HepG2 (cell line): Measurements from ENCODE around the gene VPS54. TPM values are rescaled to one million over a fixed set of nuclear protein-coding genes. Genes with fewer than 3 reads are reported as not detected.

ENCODE experiments used
- BATF2 ChIP-seq: sonication (generic); formaldehyde crosslinking; IDR thresholded peaks from 2 replicates; pipeline ENCODE4 v1.8.0; 2022; ENCODE audit warnings: mild to moderate bottlenecking, missing genetic modification reagents, moderate library complexity
- ETV5 ChIP-seq: IDR thresholded peaks from 2 replicates; pipeline ENCODE4 v1.6.1; 2018; ENCODE audit warnings: missing biosample characterization, missing genetic modification reagents, inconsistent platforms, borderline replicate concordance
- FLYWCH1 ChIP-seq: sonication (generic); formaldehyde crosslinking; IDR thresholded peaks from 2 replicates; pipeline ENCODE4 v1.8.1; 2023; ENCODE audit warnings: mild to moderate bottlenecking, missing genetic modification reagents
- FOXK2 ChIP-seq: fragments of 450-650 bp; IDR thresholded peaks from 2 replicates; pipeline ENCODE4 v1.6.1; 2016
- GFI1 ChIP-seq: sonication (generic); formaldehyde crosslinking; IDR thresholded peaks from 2 replicates; pipeline ENCODE4 v1.5.0; 2020; ENCODE audit warnings: missing genetic modification reagents, mild to moderate bottlenecking, borderline replicate concordance
- KLF11 ChIP-seq: IDR thresholded peaks from 2 replicates; pipeline ENCODE4 v1.6.1; 2016; ENCODE audit warnings: missing compliant biosample characterization
- MATR3 ChIP-seq: sonication (generic); formaldehyde crosslinking; IDR thresholded peaks from 2 replicates; pipeline ENCODE4 v1.4.0; 2020; ENCODE audit warnings: missing genetic modification reagents
- MEIS2 ChIP-seq: sonication (generic); formaldehyde crosslinking; IDR thresholded peaks from 2 replicates; pipeline ENCODE4 v1.9.0; 2021; ENCODE audit warnings: mild to moderate bottlenecking, missing genetic modification reagents
- ONECUT2 ChIP-seq: sonication (generic); formaldehyde crosslinking; IDR thresholded peaks from 2 replicates; pipeline ENCODE4 v1.4.0; 2020; ENCODE audit warnings: missing genetic modification reagents
- POGZ ChIP-seq: sonication (generic); formaldehyde crosslinking; IDR thresholded peaks from 2 replicates; pipeline ENCODE4 v1.4.0; 2020; ENCODE audit warnings: mild to moderate bottlenecking, missing genetic modification reagents
- RARA ChIP-seq: IDR thresholded peaks from 2 replicates; pipeline ENCODE4 v1.6.1; 2016; ENCODE audit warnings: missing genetic modification reagents, missing compliant biosample characterization
- RBFOX2 ChIP-seq: fragments of 200-400 bp; formaldehyde crosslinking; IDR thresholded peaks from 2 replicates; pipeline ENCODE4 v1.6.1; 2017; ENCODE audit warnings: low read depth, mild to moderate bottlenecking, low read length
- RERE ChIP-seq: IDR thresholded peaks from 2 replicates; pipeline ENCODE4 v1.6.1; 2016; ENCODE audit warnings: low read depth, missing genetic modification reagents, missing compliant biosample characterization
- STAT6 ChIP-seq: sonication (generic); formaldehyde crosslinking; IDR thresholded peaks from 2 replicates; pipeline ENCODE4 v1.4.0; 2020; ENCODE audit warnings: missing genetic modification reagents, mild to moderate bottlenecking, borderline replicate concordance
- SYNCRIP ChIP-seq: fragments of 200-400 bp; formaldehyde crosslinking; IDR thresholded peaks from 2 replicates; pipeline ENCODE4 v1.6.1; 2018; ENCODE audit warnings: mild to moderate bottlenecking, low read depth, low read length; ENCODE audit not compliant: insufficient read depth
- ZBTB3 ChIP-seq: sonication (generic); formaldehyde crosslinking; IDR thresholded peaks from 2 replicates; pipeline ENCODE4 v1.4.0; 2020; ENCODE audit warnings: low read depth, mild to moderate bottlenecking, moderate library complexity, missing genetic modification reagents, borderline replicate concordance
- ZBTB7B ChIP-seq: sonication (generic); formaldehyde crosslinking; IDR thresholded peaks from 2 replicates; pipeline ENCODE4 v1.4.0; 2020; ENCODE audit warnings: missing genetic modification reagents
- ZFP36 ChIP-seq: fragments of 150-350 bp; IDR thresholded peaks from 2 replicates; pipeline ENCODE4 v1.6.1; 2018; ENCODE audit warnings: borderline replicate concordance, low read length, low read depth; ENCODE audit not compliant: partially characterized antibody
- ZNF207 ChIP-seq: fragments of 450-650 bp; IDR thresholded peaks from 2 replicates; pipeline ENCODE4 v1.6.1; 2016; ENCODE audit warnings: antibody characterized with exemption, borderline replicate concordance
- ZNF451 ChIP-seq: sonication (generic); formaldehyde crosslinking; IDR thresholded peaks from 2 replicates; pipeline ENCODE4 v1.5.0; 2020; ENCODE audit warnings: mild to moderate bottlenecking, missing genetic modification reagents
- ZNF501 ChIP-seq: sonication (generic); formaldehyde crosslinking; IDR thresholded peaks from 2 replicates; pipeline ENCODE4 v1.5.1; 2020; ENCODE audit warnings: mild to moderate bottlenecking, moderate library complexity, missing genetic modification reagents
- ZNF768 ChIP-seq: sonication (generic); formaldehyde crosslinking; IDR thresholded peaks from 2 replicates; pipeline ENCODE4 v1.4.0; 2020; ENCODE audit warnings: missing genetic modification reagents
- polyA plus RNA-seq, 8 experiments: library from polyadenylated mRNA; depleted of rRNA in 3 of 8; stranded (reverse) in 7 of 8; unstranded in 1 of 8; fragments of >200 nt; fragmentation: Illumina TruSeq in 4 of 8; extraction: Trizol in 4 of 8; gene quantifications; 2 replicates each; pipeline versions ENCODE4 v1.2.1 to v1.2.3, GENCODE V29; 2011 to 2016; ENCODE audit warnings: low read depth in 4 of 8, missing spikeins in 1 of 8, mixed read lengths in 1 of 8; ENCODE audit not compliant: insufficient read depth in 1 of 8
- total RNA-seq, 5 experiments: library from RNA; depleted of rRNA; stranded (reverse); fragments of >200 nt; fragmentation: Illumina TruSeq; extraction: Trizol; gene quantifications; 2 replicates each; pipeline ENCODE4 v1.2.3, GENCODE V29; 2016; ENCODE audit warnings: low read depth in 1 of 5

Gene VPS54
- total and polyA plus RNA-seq, 2 of the 13 experiments (the other 11 are each of a cell fraction or from before 2014, with no cell fraction given) = 64.7 to 77.5 TPM

- TF ChIP-seq RERE (CRISPR knock-in tag) (peak; percentile 41; the same call in 1 of the 2 replicates), MATR3 (CRISPR knock-in tag) (no peak), POGZ (CRISPR knock-in tag) (peak; percentile 49; the same call in 1 of the 2 replicates), ONECUT2 (no peak), ZBTB7B (CRISPR knock-in tag) (no peak), RBFOX2 (no peak), STAT6 (CRISPR knock-in tag) (0 out of 2 replicates have a peak, but pooled peaks have one; percentile 64), ZNF451 (CRISPR knock-in tag) (no peak), ZNF501 (CRISPR knock-in tag) (no peak), KLF11 (CRISPR knock-in tag) (no peak; the same call in 1 of the 2 replicates), FOXK2 (0 out of 2 replicates have a peak, but pooled peaks have one; percentile 21), ZNF207 (no peak), MEIS2 (no peak), ZBTB3 (CRISPR knock-in tag) (0 out of 2 replicates have a peak, but pooled peaks have one; percentile 34), RARA (CRISPR knock-in tag) (peak; percentile 72), GFI1 (peak; percentile 58; the same call in 1 of the 2 replicates), BATF2 (CRISPR knock-in tag) (no peak), ZNF768 (CRISPR knock-in tag) (no peak), SYNCRIP (no peak), ZFP36 (no peak), ETV5 (CRISPR knock-in tag) (no peak; the same call in 1 of the 2 replicates), FLYWCH1 (no peak)
Observed at GRCh38 chr2:63842149-63843061, 176.8 kb downstream of the VPS54 start (continued).
